DOHH2 (cell line): ENCODE measurements around the gene DYRK1B.
"Not testable (repeated sequence)": the region's sequence is repeated elsewhere in the genome, so short reads cannot be mapped to it uniquely, and the experiment has no call there.

Source experiments
- EZH2phosphoT487 ChIP-seq: fragments of 200-600 bp; sonication (generic); IDR thresholded peaks from 2 replicates; pipeline ENCODE4 v1.6.1; 2017; ENCODE audit warnings: borderline replicate concordance, mild to moderate bottlenecking, antibody characterized with exemption, low read length, moderate library complexity, mixed read lengths
- TF ChIP-seq, protein P1 (sequence below): fragments of 200-600 bp; sonication (generic); IDR thresholded peaks from one replicate; pipeline ENCODE4 v1.5.1; 2014; ENCODE audit warnings: antibody characterized with exemption, mild to moderate bottlenecking, low read depth, low read length; ENCODE audit not compliant: poor library complexity, severe bottlenecking

DNA sequence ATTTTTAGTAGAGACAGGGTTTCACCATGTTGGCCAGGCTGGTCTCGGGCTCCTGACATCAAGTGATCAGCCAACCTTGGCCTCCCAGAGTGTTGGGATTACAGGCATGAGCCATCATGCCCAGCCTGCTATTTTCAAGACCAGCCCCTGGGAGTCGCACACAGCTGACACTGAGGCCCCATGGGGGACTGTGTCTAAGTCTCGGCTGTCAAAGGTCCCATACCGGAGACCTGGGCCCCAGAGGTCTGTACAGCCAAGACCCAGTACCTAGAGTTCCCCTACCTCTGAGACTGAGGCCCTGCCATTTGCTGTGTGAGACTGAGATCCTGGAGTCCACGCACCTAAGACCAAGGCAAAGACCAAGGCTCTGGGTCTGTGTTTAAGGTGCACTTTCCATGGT, 46.3 kb upstream of the DYRK1B start:
- TF ChIP-seq, protein P1, sequence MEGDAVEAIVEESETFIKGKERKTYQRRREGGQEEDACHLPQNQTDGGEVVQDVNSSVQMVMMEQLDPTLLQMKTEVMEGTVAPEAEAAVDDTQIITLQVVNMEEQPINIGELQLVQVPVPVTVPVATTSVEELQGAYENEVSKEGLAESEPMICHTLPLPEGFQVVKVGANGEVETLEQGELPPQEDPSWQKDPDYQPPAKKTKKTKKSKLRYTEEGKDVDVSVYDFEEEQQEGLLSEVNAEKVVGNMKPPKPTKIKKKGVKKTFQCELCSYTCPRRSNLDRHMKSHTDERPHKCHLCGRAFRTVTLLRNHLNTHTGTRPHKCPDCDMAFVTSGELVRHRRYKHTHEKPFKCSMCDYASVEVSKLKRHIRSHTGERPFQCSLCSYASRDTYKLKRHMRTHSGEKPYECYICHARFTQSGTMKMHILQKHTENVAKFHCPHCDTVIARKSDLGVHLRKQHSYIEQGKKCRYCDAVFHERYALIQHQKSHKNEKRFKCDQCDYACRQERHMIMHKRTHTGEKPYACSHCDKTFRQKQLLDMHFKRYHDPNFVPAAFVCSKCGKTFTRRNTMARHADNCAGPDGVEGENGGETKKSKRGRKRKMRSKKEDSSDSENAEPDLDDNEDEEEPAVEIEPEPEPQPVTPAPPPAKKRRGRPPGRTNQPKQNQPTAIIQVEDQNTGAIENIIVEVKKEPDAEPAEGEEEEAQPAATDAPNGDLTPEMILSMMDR, result not testable (repeated sequence)
- not testable (repeated sequence) for TF ChIP-seq EZH2phosphoT487
